ENCODE measurements around the gene UPK3A. TPM values are rescaled to one million over a fixed set of nuclear protein-coding genes. Genes with fewer than 3 reads are reported as not detected.
A peak's percentile ranks its signal among the peaks of the same experiment; 100 is the strongest.

Gene UPK3A
- total RNA-seq, 1 donor from 2014 or later, result not detected

GRCh38 chr22:45262195-45262930 lies 22.4 kb upstream of the UPK3A start:
- H3K9me3 Mint-ChIP-seq, result no peaks in the 10 kb centered on the region
- no peak overlapping the region for H3K4me3 Mint-ChIP-seq (ENCODE audit: low read depth)
- no peaks in the 10 kb centered on the region for H3K36me3 Mint-ChIP-seq (ENCODE audit: low read depth)
- H3K27ac Mint-ChIP-seq, result no peak overlapping the region
- H3K27me3 Mint-ChIP-seq (ENCODE audit: low read depth), result peaks cover 22% of the 10 kb centered on the region
- no peak for DNase-seq (ENCODE audit: low spot score)
- H3K4me1 Mint-ChIP-seq (ENCODE audit: low read depth), result no peaks in the 10 kb centered on the region
- intact Hi-C loops (cut with micrococcal nuclease), result loop anchor here (10.0 kb wide), 1 partner anchor 292 kb away; no protein-coding TSS in a partner anchor

- no peak overlapping the region for H3K27ac Mint-ChIP-seq
- H3K4me1 Mint-ChIP-seq (ENCODE audit: low read depth), result no peaks in the 10 kb centered on the region
- H3K4me3 Mint-ChIP-seq (ENCODE audit: low read depth), result no peak overlapping the region
- intact Hi-C loops (cut with micrococcal nuclease), result loop anchor here (10.0 kb wide), 1 partner anchor 292 kb away; no protein-coding TSS in a partner anchor
- H3K36me3 Mint-ChIP-seq (ENCODE audit: low read depth), result no peaks in the 10 kb centered on the region
- DNase-seq (ENCODE audit: low spot score), result no peak
- H3K27me3 Mint-ChIP-seq (ENCODE audit: low read depth), result peaks cover 23% of the 10 kb centered on the region
- no peaks in the 10 kb centered on the region for H3K9me3 Mint-ChIP-seq
These were observed 21.8 kb upstream of the UPK3A start for GRCh38 chr22:45262931-45263462.

- Mint-ChIP-seq H3K4me1 (ENCODE audit: low read depth) (peaks cover 2% of the 10 kb centered on the region), H3K9me3 (no peaks in the 10 kb centered on the region), H3K27me3 (ENCODE audit: low read depth) (peaks cover 23% of the 10 kb centered on the region), H3K36me3 (ENCODE audit: low read depth) (no peaks in the 10 kb centered on the region), H3K27ac (no peak overlapping the region), H3K4me3 (ENCODE audit: low read depth) (no peak overlapping the region)
- no peak for DNase-seq (ENCODE audit: low spot score)
- intact Hi-C loops (cut with micrococcal nuclease), result loop anchor here (10.0 kb wide), 1 partner anchor 291 kb away; no protein-coding TSS in a partner anchor
These were observed 21.1 kb upstream of the UPK3A start for GRCh38 chr22:45263463-45264269.

DNA sequence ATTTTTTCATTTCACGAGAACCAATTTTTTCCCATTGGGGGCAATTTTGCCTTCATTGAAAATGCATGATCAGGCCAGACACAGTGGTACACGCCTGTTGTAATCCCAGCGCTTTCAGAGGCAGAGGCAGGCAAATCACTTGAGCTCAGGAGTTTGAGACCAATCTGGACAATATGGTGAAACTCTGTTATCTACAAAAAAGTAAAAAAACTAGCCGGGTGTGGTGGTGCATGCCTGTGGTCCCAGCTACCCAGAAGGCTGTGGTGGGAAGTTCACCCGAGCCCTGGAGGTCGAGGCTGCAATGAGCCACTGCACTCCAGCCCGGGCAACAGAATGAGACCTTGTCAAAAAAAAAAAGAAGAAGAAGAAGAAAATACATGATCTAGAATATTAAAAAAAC lies 19.2 kb upstream of the UPK3A start:
- Mint-ChIP-seq H3K9me3 (no peaks in the 10 kb centered on the region), H3K27me3 (ENCODE audit: low read depth) (peaks cover 30% of the 10 kb centered on the region), H3K4me3 (ENCODE audit: low read depth) (no peak overlapping the region), H3K27ac (no peak overlapping the region), H3K36me3 (ENCODE audit: low read depth) (no peaks in the 10 kb centered on the region), H3K4me1 (ENCODE audit: low read depth) (peaks cover 5% of the 10 kb centered on the region)
- intact Hi-C loops (cut with micrococcal nuclease), result loop anchor here (10.0 kb wide), 1 partner anchor 289 kb away; no protein-coding TSS in a partner anchor
- no peak for DNase-seq (ENCODE audit: low spot score)

DNA sequence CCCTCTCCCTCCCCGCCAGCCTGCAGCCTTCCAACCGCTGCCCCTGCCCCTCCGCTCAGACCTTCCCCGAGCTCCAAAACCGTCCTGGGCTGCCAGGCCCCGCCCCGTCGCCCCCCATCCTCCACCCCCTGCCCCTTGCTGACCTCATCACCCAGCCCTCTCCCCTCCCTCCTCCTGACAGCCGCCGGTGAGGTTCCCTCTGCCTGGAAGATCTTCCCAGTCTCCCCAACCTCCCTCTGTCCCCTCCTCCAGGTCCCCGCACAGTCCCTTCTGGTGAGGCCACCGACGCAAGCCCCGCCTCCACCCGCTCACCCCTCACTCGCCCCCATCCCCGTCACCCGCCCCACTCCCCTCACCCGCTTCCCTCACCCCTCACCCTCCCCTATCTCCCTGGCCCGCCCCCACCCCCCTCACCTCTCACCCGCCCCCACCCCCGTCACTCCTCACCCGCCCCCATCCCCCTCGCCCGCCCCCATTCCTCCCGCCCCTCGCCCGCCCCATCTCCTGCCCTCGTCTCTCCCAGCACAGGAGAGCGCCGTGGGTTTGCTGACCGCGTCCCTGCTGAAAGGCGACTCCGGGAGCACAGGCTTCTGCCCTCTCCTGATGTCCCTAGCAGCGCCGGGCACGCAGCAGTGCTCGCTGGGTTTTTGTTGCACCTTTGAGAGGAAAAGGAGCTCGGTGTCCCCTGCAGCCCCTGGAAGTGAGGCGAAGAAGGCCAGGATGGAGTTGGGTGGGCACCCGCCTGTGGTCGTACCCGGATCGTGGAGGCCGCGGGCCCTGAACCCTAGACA lies 16.4 kb upstream of the UPK3A start:
- intact Hi-C loops (cut with micrococcal nuclease), result loop anchor here (10.0 kb wide), 1 partner anchor 286 kb away; no protein-coding TSS in a partner anchor

DNA sequence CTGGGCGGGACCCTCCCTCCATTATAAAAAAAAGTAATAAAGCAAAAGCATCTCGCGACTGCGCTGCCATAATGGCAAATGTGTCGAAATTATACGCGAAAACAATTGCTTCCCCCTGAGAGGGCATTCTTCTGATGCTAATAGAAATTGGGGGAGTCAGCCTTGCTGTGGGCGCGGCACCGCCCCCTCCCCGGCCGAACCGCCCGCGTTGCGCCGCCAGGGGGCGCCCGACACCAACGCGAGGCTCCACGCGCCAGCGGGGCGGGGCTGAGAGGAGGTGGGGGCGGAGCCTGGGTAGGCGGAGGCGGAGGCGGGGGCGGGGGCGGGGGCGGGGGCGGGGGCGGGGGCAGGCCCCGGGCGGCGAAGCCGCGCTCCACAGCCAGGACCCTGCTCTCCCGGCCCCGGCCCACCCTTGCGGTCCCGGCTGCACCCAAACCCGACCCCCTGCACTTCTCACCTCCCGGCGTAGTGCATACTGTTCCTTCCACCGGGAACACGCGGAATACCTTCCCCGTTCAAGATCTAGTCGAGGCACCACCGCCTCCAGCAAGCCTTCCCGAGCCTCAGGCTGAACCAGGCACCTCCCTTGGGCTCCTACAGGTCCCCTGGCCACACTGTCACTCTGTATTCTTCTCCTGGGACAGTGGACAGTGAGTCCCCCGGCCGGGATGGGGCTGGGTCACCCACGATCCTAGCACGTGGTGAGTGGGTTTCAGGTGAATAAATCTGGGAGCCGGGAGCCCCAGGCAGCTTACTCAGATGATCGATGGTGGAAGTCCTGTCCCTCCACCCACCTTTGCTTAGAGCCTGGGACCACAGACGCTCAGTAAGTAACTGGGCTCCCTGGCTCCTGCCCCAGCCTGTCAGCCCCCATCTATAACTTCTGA lies 15.5 kb upstream of the UPK3A start:
- Mint-ChIP-seq H3K27me3 (ENCODE audit: low read depth) (peaks cover 24% of the 10 kb centered on the region), H3K4me1 (ENCODE audit: low read depth) (peaks cover 5% of the 10 kb centered on the region), H3K4me3 (ENCODE audit: low read depth) (peak overlapping the region; percentile 77), H3K36me3 (ENCODE audit: low read depth) (no peaks in the 10 kb centered on the region), H3K27ac (peak overlapping the region; percentile 64), H3K9me3 (no peaks in the 10 kb centered on the region)
- peak; percentile 80 for DNase-seq (ENCODE audit: low spot score)
- intact Hi-C loops (cut with micrococcal nuclease), result loop anchor here (1.0 to 10.0 kb wide), 2 partner anchors 166 to 286 kb away; no protein-coding TSS in a partner anchor

More for the DNA sequence above, 16.4 kb upstream of the UPK3A start:
- H3K9me3 Mint-ChIP-seq, result no peaks in the 10 kb centered on the region
- H3K4me3 Mint-ChIP-seq (ENCODE audit: low read depth), result peak overlapping the region; percentile 77
- DNase-seq (ENCODE audit: low spot score), result no peak
- H3K4me1 Mint-ChIP-seq (ENCODE audit: low read depth), result peaks cover 5% of the 10 kb centered on the region
- H3K27me3 Mint-ChIP-seq (ENCODE audit: low read depth), result peaks cover 31% of the 10 kb centered on the region
- H3K27ac Mint-ChIP-seq, result no peak overlapping the region
- H3K36me3 Mint-ChIP-seq (ENCODE audit: low read depth), result no peaks in the 10 kb centered on the region

- H3K4me1 Mint-ChIP-seq (ENCODE audit: low read depth), result peaks cover 5% of the 10 kb centered on the region
- no peak overlapping the region for H3K4me3 Mint-ChIP-seq (ENCODE audit: low read depth)
- H3K9me3 Mint-ChIP-seq, result no peaks in the 10 kb centered on the region
- H3K36me3 Mint-ChIP-seq (ENCODE audit: low read depth), result no peaks in the 10 kb centered on the region
- H3K27ac Mint-ChIP-seq, result no peak overlapping the region
- no peak for DNase-seq (ENCODE audit: low spot score)
- H3K27me3 Mint-ChIP-seq (ENCODE audit: low read depth), result peaks cover 26% of the 10 kb centered on the region
- intact Hi-C loops (cut with micrococcal nuclease), result no loop called here
These were observed 14.4 kb upstream of the UPK3A start for GRCh38 chr22:45270095-45271020.

DNA sequence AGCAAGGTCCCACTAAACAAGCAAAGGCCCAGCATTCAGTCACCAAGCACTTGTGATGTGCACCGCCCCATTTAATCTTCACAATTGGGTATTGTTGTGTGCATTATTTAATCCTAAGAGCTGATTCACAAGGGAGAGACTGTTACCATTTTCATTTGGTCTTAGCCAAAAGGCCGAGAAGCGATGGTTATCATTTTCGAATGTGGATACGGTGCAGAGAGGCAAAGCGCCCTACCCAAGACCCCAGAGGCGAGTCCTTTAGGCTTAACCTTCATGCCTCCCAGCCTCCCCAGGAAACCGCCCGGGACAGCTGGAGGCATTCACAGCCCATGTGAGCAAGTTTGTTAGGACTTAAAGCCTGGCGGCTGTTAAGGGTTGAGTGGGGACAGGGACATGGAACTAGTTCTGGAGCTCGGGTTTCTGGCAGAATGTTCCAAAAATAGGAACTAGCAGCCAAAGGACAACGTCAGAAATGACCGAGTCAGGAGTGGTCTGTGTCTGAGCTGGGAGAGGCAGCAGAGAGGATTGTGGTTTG lies 13.0 kb upstream of the UPK3A start:
- intact Hi-C loops (cut with micrococcal nuclease), result no loop called here

DNA sequence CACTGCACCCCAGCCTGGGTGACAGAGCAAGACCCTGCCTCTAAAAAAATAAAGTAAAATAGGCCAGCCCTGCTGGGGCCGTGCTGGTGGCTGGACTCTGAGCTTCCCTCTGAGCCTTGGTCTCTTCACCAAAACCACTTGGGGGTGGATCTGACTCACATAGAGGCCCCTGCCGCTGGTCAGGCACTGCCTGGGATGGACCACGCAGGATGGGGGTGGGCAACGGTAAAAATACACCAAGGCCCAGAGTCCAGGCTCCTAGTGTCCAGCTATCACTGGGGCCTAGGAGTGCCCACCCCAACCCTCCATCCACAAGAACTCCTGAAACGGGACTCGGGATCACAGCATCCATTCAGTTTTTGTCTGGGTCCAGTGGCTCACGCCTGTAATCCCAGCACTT lies 12.3 kb upstream of the UPK3A start:
- H3K27me3 Mint-ChIP-seq (ENCODE audit: low read depth), result peaks cover 16% of the 10 kb centered on the region
- no peak overlapping the region for H3K27ac Mint-ChIP-seq
- intact Hi-C loops (cut with micrococcal nuclease), result no loop called here
- H3K4me3 Mint-ChIP-seq (ENCODE audit: low read depth), result no peak overlapping the region
- peaks cover 5% of the 10 kb centered on the region for H3K4me1 Mint-ChIP-seq (ENCODE audit: low read depth)
- H3K9me3 Mint-ChIP-seq, result no peaks in the 10 kb centered on the region
- no peak for DNase-seq (ENCODE audit: low spot score)
- H3K36me3 Mint-ChIP-seq (ENCODE audit: low read depth), result no peaks in the 10 kb centered on the region

More for the DNA sequence above, 13.0 kb upstream of the UPK3A start:
- H3K4me1 Mint-ChIP-seq (ENCODE audit: low read depth), result peaks cover 5% of the 10 kb centered on the region
- H3K27ac Mint-ChIP-seq, result no peak overlapping the region
- no peak overlapping the region for H3K4me3 Mint-ChIP-seq (ENCODE audit: low read depth)
- H3K36me3 Mint-ChIP-seq (ENCODE audit: low read depth), result no peaks in the 10 kb centered on the region
- DNase-seq (ENCODE audit: low spot score), result no peak
- no peaks in the 10 kb centered on the region for H3K9me3 Mint-ChIP-seq
- H3K27me3 Mint-ChIP-seq (ENCODE audit: low read depth), result peaks cover 19% of the 10 kb centered on the region

GRCh38 chr22:45273452-45274075 lies 11.2 kb upstream of the UPK3A start:
- no peak overlapping the region for H3K27ac Mint-ChIP-seq
- no peaks in the 10 kb centered on the region for H3K36me3 Mint-ChIP-seq (ENCODE audit: low read depth)
- no peaks in the 10 kb centered on the region for H3K9me3 Mint-ChIP-seq
- H3K4me1 Mint-ChIP-seq (ENCODE audit: low read depth), result peaks cover 5% of the 10 kb centered on the region
- intact Hi-C loops (cut with micrococcal nuclease), result no loop called here
- no peak overlapping the region for H3K4me3 Mint-ChIP-seq (ENCODE audit: low read depth)
- H3K27me3 Mint-ChIP-seq (ENCODE audit: low read depth), result peaks cover 15% of the 10 kb centered on the region
- DNase-seq (ENCODE audit: low spot score), result no peak
